CD4-positive, alpha-beta T cell treated with Interleukin-4 for 1 hour (primary cell): ENCODE data around the gene TP73.

Source experiments
- DNase-seq, 2 donors: peaks; one replicate each; pipeline ENCODE4 v3.0.0-alpha.2; 2020 to 2022

Gene TP73

DNA sequence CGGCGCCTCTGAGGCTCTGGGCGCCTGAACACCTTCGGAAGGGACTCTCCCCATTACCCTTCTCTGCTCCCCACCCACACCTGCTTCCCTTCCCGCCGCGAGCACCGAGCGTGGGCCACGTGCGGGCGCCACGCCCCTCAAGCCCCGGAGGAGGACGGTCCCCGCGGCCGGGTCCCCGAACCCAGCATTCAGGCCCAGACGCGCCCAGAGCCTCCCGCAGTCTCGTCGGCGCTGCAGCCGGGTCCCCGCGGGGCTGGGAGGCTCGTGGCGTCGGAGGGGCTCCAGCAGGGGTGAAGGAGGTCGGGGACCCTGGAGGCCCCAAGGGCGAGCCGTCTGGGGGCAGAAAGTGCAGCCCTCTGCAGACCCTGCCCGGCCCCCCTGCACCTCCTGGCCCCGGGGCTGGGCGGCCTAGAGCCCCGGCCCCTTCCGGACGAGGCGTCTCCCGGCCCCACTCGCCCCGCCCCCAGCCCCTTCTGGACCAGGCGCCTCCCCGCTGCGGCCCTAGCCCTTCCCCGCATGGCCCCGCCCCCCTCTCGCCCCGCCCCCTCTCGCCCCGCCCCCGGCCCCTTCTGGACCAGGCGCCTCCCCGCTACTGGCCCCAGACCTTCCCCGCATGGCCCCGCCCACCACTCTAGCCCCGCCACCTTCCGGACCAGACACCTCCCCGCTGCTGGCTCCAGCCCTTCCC, 119.9 kb downstream of the TP73 start:
- DNase-seq: peak; percentile 93 to 94

DNA sequence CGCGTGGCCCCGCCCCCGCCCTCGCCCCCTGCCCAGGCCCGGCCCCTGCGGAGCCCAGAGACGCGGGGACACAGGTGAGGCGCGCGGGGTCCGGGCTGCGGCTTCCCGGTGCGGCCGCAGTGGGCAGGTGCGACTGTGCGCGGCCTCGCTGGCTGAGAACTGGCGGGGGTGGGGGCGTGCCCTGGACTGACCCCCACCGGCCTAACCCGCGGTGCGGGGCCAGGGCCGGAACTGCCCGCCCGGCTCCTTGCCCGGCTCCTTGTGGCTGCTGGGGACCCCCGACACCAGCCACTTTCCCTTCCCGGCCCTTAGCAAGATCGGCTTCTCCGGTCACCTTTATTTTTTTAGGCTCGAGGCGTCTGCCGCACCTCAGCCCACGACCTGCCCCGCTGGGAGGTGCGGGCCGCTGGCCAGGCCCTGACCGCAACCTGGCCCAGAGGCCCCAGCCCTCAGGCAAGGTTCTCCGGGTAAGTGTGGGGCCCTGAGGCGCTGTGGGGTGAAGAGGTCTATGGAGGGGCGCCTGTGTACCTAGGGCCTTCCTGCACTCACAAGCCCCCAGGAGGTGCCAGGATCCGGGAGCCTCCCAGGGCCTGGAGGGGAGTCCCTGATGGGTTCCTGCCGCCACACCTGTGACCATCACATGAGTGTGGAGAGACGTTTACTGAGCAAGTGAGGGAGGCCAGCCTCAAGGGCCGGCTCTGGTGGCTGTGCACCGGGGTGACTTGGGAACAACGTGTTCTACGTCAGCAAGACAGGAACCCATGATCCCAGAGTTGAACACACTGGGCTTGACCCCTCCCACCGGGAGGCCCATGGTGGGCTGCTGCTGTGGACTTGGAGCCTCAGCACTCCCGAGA, 120.6 kb downstream of the TP73 start, which contains the start of gene SMIM1:
Gene SMIM1 (plus strand): TSS at position 35 of the 857 bp plus-strand sequence. CDS start 2,625 bp downstream, outside the sequence.
- no peak for DNase-seq

DNA sequence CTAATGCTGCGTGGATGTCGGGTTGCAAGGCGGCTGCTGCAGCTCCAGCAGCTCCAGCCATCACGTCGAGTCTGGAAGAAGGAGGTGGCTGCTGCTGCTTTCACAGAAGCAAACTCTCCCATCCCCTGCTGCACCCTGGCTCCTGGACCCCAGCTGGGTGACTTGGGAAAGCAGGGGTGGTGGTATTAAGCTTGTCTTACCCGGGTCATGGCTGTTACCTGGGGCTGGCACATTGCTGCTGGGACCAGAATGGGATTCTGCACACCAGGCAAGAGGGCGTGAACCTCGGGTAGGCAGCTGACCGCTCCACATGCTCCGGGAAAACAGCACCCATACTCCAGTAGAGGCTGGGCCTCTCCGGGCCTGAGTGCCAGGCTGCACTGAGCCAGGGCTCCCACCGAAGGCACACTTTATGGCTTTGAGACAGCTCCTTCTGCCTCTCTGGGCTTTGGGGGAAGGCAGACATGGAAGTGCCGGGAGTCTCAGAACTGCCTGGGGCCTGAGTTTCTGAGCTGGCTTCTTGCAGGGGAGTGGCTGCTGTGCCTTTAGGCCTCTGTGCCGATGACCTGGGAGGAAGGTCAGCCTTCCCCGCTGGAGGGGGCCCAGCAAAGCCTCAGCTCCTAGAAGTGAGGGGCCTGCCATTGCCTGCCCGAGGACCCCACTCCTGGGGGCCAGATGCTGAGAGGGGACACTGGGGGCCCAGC, 121.4 kb downstream of the TP73 start:
- DNase-seq: no peak

DNA sequence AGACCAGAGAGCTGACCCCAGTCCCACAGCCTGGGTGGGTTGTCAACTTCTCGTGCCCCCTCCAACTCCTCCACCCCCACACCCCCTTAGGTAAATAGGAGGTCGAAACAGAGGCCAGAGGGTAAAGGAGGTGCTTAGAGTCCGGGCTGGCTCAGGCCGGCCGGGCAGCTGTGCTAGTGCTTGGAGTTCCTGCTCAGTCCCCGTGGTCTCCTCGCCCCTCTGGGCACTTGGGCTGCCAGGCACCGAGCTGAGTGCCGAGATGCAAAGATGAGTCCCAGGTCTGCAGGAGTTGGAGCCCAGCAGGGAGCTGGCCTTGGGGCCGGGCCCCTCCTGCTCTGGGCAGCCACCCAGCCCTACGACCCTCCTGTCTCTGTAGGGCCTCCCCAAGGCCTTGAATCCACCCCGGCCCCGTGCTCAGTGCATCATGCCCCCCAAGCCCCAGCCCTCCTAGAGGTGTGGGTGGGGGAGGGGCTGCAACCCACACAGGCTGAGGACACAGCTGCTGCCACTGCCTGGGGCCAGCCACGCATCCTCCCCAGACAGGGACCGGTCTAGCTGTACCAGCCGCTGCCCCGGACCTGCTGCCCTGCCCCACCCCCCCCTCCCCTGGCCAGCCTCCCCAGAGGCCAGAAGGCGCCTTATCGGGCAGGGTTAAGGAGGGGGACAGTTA, 122.1 kb downstream of the TP73 start:
- DNase-seq: no peak

DNA sequence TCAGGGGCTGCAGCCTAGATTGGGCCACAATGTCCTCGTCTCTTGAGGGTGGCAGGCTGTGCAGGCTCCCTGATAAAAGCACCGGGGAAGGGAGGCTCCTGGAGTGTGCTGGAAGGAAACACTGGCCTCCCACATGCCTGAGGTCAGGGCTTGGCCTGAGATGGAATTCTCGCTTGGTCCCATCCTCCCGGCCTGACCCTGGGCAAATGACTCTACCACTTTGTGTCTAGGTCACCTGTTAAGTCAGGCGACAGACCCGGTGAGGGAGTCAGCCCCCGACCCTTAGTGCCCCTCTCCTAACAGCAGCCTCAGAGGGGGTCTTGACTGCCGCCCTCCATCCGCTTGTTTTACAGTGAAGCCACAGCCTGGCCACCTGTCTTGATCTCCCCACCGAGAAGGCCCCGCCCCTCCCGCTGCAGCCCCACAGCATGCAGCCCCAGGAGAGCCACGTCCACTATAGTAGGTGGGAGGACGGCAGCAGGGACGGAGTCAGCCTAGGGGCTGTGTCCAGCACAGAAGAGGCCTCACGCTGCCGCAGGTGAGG, 122.7 kb downstream of the TP73 start:
- DNase-seq: no peak

DNA sequence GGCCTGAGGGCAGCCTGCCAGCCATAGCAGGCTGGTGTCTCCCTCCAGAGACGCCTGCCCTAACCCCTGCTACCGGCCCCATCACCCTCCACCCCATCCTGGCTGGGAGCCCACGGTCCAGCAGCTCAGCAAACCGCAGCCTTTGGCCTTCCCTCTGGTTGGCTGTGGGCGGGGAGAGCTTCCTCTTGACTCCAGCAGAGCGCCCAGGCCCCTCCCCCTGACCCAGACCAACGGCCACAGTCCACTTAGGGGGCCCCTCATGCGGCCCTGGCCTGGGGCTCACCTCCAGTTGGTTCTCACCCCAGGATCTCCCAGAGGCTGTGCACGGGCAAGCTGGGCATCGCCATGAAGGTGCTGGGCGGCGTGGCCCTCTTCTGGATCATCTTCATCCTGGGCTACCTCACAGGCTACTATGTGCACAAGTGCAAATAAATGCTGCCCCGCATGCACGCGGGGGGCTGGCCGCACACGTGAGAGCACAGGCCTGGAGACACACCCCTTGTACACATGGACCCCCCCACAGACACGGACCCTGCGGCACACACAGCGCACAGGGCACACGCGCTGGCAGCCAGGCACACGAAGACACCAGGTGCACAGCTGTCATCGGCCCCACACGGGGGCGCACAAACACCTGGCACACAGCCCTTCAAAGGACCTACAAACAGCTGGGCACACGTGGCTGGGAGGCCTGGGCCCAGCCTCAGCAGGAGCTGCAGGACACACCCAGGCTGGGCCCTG, 123.3 kb downstream of the TP73 start:
- DNase-seq: peak; percentile 47 to 53

DNA sequence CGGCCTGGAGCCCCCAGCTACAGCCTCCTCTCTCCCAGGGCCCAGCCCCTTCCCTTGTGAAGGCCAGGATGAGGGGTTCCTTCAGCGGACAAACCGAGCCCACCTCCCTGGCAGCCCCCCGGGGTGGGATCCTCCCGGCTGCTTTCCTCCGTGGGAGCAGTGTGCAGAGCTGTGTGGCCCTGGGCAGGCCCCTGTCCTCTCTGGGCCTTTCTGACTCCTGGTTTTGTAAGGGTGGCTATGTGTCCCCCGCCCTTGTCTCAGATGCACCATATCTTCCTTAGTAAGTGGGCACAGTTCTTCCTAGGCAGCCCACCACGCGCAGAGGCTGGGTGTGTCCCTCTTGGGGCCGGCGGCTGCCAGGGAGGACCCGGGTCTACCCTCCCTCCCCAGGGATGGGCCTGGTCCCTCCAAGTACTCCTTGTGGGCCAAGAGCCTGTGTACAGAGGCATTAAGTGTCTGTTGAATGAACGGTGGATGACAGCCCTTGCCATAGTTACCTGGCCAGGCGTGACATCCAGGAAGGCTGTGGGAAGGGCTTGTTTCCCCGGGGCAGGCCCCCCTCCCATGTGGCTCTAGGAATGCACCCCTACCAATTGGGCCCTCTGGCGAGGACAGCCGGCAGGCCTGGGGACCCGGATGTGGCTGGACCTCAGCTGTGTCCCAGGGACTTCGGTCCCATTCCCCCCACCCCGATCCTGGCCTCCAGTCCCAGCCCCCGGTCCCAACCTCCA, 124.1 kb downstream of the TP73 start:
- no peak for DNase-seq

DNA sequence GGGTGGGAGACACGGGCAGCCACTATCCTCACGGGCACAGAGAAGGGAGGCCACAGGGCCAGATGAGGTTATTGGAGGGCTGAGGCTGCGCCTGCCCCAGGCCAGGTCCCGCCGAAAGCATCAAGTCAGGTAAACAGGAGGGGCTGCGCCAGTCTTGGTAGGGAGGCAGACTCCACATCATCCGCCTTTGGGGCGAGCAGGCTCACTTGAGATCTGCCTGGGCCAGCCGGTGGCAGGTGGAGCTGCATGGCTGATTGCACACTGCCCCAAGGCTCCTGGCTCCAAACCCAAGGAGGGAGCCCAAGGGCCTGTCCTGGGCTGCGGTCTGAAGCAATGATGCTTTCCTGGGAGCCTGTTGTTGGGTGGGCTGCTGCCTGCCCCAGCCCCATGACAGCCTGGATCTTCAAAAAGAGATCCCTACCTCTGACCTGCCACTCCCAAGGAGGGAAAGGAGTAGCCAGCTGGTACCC, 124.8 kb downstream of the TP73 start:
- no peak for DNase-seq

DNA sequence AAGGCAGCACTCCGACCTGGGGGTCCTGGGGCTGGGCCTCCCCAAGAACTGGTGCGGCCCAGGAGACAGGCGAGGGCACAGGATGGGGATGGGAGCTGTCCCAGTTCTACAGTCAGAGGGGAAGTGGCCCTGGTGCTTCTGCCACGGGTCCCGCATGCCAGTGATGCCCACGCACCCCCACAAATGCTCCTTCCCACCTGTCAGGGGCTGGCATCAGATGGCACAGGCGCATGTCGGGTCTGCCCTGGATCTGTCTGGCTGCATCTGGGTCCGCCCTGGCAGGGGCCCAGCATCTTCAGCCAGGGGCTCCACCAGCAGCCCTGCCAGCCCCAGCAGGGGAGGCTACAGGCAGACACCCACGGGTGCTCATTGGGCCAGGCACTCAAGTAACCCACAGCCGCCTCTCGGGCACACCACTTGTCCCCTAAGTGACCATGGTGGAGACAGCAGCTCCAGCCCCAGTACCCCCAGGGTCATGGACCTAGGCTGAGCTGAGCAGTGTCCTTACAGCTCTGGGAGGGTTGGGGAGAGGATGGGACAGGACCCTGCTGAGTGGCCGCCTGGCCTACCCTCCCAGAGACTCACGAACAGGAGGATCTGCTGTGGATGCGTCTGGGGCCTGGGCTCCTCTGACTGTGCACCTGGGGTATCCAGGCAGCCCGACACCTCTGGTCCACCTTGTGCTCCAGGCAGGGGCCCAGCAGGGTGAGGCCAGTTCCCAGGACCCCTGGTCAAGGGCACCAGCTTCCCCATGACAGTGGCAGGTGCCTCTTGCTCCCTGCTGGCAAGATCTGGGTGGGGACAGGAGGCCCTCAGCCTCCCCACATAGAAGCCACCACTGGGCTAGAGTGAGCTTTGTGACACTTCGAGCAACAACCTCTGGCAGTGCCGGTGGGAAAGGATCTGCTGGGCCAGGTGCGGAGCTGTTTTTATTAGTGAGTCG, 125.6 kb downstream of the TP73 start:
- no peak for DNase-seq

DNA sequence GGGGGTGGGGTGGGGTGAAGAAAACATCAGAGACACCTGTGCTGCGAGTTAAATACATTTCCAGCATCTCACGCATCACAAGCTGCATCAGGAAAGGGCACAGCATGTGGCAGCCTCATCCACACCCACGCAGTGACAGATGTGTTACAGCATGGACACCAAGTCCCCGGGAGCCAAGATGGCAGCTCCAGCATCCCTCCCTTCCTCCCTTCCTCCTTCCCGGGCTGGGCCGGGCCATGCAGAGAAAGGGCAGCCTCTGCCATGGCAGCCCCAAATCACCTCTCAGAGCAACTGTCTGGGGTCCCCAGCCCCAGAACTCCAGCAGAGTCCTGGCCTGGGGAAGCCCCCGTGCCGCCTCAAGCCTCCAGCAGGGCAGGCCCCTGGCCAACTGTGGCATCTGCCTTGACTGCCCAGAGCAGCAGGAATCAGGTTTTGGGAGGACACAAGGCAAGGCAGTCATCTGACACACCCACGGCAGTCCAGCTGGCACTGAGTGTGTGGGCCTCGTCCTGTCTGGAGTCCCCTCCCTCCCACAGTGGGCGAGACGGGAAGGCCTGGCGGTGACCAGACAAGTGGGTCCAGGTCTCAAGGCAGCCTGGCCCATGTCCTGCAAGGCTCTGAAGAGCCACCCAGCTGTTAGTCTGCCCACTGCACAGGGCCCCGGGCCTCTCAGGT, 126.4 kb downstream of the TP73 start:
- no peak for DNase-seq

DNA sequence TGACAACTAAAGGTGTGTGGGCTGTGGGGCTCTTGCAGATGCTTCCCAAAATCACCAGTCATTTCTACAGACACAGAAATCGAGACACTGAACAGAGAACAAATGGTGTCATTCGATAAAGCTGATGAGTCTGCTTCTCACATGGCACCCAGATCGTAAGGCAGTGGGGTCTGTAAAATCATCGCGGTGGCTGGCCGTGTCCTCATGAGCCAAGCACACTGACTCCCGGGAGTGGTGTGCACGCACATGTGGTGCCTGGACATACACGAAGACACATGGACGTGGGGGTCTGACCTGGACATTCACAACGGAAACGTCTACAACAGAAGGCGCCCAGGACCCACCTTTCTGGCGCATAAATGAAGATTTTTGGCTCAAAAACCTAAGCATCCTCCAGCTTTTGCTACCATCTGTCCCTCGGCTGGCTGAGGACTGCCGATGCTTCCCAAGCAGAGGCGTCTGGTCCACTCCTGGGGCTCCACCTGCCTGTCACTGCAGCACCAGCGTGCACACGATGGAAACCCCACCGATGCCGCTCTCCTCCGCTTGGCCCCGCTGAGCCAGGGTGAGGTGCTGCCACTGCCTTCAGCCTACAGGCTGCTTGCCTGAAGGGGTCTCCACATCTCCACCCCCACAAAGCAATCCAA, 127.1 kb downstream of the TP73 start:
- DNase-seq: no peak

DNA sequence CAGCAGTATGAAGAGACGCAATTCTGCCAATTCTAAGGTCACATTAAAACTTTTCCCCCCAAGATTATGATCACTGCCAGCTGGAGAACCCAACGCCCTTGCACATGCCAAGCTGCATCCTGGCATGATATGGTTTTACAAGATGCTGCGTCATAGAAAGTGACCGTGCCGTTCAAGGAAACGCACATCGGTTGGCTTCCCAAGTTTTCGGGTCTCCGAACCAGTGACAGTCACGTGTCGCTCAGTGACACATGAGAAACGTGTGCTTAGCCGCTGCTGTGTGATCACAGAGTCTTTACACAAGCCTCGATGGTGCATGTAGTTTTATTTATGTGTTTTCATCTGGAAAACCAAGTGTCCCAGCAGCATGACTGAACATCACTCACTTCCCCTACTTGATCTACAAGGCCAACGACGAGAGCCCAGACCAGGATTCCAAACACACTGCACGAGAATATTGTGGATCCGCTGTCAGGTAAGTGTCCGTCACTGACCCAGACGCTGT, 127.6 kb downstream of the TP73 start:
- no peak for DNase-seq

DNA sequence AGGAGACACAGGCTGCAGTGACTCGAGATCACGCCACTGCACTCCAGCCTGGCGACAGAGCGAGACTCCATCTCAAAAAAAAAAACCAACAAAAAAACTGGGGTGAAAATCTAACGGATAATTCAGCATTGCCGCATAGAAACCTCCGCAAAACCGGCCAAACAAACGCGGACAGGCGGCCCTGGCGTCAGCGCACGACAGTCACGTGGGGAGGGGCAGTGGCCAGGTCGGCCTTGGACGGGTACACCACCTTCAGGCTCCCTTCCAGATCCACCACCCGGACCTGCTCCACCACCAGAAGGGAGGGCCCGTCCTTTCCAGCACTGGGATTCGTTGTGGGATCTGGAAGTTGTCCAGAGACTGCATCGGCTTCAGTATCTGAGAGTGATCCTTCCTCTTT, 128.6 kb downstream of the TP73 start:
- DNase-seq: no peak

DNA sequence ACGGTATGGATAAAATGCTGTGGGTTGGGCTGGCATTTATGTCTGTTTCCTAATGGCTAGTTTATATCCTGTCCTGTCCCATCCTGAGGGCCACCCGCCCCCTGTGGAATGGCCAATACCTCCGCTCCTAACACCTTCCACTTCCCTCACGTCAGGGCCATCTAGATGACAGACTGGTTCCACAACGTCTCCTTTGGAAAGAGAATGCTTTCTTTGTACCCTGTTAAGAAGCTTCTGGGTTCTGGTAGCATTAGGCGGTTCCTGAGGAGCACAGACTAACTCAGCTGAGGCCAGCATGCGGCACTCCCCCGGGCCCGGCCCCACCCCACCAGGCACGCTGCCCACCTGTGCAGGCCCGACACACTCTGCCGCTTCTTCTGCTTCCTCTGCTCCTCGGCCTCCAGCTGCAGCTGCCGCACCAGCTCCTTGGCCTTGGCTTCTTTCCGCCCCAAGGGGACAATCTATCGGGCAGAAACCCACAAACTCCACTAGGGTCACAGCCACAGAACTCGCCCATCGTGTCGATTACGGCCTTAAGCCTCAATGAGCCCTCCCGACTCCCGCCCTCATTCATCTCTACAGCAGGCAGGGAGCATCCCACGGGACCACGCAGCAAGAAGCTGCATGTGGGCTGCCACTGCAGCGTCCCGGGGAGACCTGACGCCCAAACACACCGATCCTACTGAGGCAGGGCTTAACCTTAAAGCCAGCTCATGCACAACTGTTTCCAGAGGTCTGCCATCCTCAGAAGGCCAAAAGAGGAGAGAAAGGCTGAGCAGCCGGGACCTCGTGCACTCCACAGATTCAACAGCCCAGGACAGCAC, 131.5 kb downstream of the TP73 start:
- no peak for DNase-seq

DNA sequence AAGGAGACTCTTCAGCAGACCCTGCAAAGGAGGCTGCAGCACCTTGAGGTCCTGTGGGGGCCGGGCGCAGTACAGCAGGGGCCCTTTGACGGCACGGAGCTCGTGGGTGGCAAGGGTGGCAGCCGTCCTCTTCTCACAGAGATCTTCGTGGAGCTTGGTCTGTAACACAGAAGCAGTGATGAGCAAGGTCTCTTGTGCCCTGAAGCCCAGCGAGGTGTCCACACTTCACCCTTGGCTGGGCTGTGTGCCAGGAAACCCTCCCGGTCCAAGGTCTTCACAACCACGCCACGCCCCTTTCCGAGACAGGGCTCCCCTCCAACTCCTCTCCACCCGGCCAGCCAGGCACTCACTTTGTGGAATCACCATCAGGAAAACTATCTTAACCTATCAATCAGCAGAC, 132.7 kb downstream of the TP73 start:
- DNase-seq: no peak

DNA sequence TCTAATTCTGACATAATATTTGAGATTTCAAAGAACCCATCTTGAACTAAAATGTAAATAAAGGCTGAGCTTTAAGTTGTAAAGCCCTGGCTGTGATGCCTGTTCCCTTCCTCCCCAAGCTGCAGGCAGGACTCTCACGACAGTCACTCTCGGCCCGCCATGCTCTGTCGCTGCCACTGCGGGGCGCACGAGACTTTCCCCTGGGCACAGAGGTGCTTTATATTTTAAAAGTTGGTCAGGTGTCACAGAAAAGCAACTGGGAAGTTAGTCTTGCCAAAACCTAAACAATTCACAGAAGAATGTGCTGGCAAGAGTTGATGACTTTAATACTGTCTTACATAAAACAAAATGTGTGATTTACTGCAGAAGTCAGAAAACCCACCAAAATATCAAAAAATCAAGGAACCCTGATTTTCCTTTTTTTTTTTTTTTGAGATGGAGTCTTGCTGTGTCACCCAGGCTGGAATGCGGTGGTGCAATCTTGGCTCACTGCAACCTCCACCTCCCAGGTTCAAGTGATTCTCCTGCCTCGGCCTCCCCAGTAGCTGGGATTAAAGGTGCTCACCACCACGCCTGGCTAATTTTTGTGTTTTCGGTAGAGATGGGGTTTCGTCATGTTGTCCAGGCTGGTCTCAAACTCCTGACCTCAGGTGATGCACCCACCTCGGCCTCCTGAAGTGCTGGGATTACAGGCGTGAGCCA, 133.3 kb downstream of the TP73 start:
- DNase-seq: no peak
